HepG2 (cell line): ENCODE results near the gene TMEM233. TPM values are rescaled to one million over a fixed set of nuclear protein-coding genes. Genes with fewer than 3 reads are reported as not detected.

Experiments
- CCDC6 ChIP-seq: sonication (generic); formaldehyde crosslinking; IDR thresholded peaks from 2 replicates; pipeline ENCODE4 v1.8.1; 2022; ENCODE audit warnings: mild to moderate bottlenecking, missing genetic modification reagents, moderate library complexity
- DMAP1 ChIP-seq: IDR thresholded peaks from 2 replicates; pipeline ENCODE4 v1.6.1; 2016
- GATAD1 ChIP-seq: IDR thresholded peaks from 2 replicates; pipeline ENCODE4 v1.6.1; 2016; ENCODE audit warnings: missing genetic modification reagents, missing compliant biosample characterization
- HNRNPK ChIP-seq: fragments of 200-400 bp; formaldehyde crosslinking; IDR thresholded peaks from 2 replicates; pipeline ENCODE4 v1.6.1; 2018; ENCODE audit warnings: low read length, low read depth, moderate library complexity, mild to moderate bottlenecking; ENCODE audit not compliant: poor library complexity, severe bottlenecking
- KDM1A ChIP-seq: IDR thresholded peaks from 2 replicates; pipeline ENCODE4 v1.6.1; 2016; ENCODE audit warnings: missing compliant biosample characterization
- SMARCE1 ChIP-seq: fragments of 450-650 bp; IDR thresholded peaks from 2 replicates; pipeline ENCODE4 v1.6.1; 2017; ENCODE audit warnings: borderline replicate concordance
- SNAI1 ChIP-seq: sonication (generic); formaldehyde crosslinking; IDR thresholded peaks from 2 replicates; pipeline ENCODE4 v1.5.0; 2020; ENCODE audit warnings: mild to moderate bottlenecking, missing genetic modification reagents, borderline replicate concordance
- SP1 ChIP-seq, 2 experiments: fragments of 450-650 bp in 1 of 2; sonication (generic) in 1 of 2; formaldehyde crosslinking in 1 of 2; IDR thresholded peaks; 2 replicates each; pipeline versions ENCODE4 v1.4.0 to v1.6.1; 2016 to 2020; ENCODE audit warnings: missing genetic modification reagents in 1 of 2
- TBX3 ChIP-seq: fragments of 450-650 bp; IDR thresholded peaks from 2 replicates; pipeline ENCODE4 v1.6.1; 2017; ENCODE audit warnings: antibody characterized with exemption, mild to moderate bottlenecking, inconsistent platforms, borderline replicate concordance
- ZFP1 ChIP-seq: IDR thresholded peaks from 2 replicates; pipeline ENCODE4 v1.6.1; 2016
- ZIK1 ChIP-seq: sonication (generic); formaldehyde crosslinking; IDR thresholded peaks from 2 replicates; pipeline ENCODE4 v1.5.0; 2020; ENCODE audit warnings: mild to moderate bottlenecking, low read depth, missing genetic modification reagents, borderline replicate concordance
- ZNF101 ChIP-seq: sonication (generic); formaldehyde crosslinking; IDR thresholded peaks from 2 replicates; pipeline ENCODE4 v1.4.0; 2020; ENCODE audit warnings: mild to moderate bottlenecking, low read depth, missing genetic modification reagents, borderline replicate concordance
- ZNF564 ChIP-seq: sonication (generic); formaldehyde crosslinking; IDR thresholded peaks from 2 replicates; pipeline ENCODE4 v1.8.1; 2023; ENCODE audit warnings: mild to moderate bottlenecking, missing genetic modification reagents
- ZNF574 ChIP-seq: sonication (generic); formaldehyde crosslinking; IDR thresholded peaks from 2 replicates; pipeline ENCODE4 v1.4.0; 2020; ENCODE audit warnings: missing genetic modification reagents
- ZNF615 ChIP-seq: sonication (generic); formaldehyde crosslinking; IDR thresholded peaks from 2 replicates; pipeline ENCODE4 v1.5.0; 2020; ENCODE audit warnings: mild to moderate bottlenecking, missing genetic modification reagents, borderline replicate concordance
- ZNF720 ChIP-seq: sonication (generic); formaldehyde crosslinking; IDR thresholded peaks from 2 replicates; pipeline ENCODE4 v1.4.0; 2020; ENCODE audit warnings: missing genetic modification reagents
- ZNF747 ChIP-seq: sonication (generic); formaldehyde crosslinking; IDR thresholded peaks from 2 replicates; pipeline ENCODE4 v1.8.1; 2023; ENCODE audit warnings: missing genetic modification reagents, mild to moderate bottlenecking, borderline replicate concordance
- polyA plus RNA-seq, 8 experiments: library from polyadenylated mRNA; depleted of rRNA in 3 of 8; stranded (reverse) in 7 of 8; unstranded in 1 of 8; fragments of >200 nt; fragmentation: Illumina TruSeq in 4 of 8; extraction: Trizol in 4 of 8; gene quantifications; 2 replicates each; pipeline versions ENCODE4 v1.2.1 to v1.2.3, GENCODE V29; 2011 to 2016; ENCODE audit warnings: low read depth in 4 of 8, missing spikeins in 1 of 8, mixed read lengths in 1 of 8; ENCODE audit not compliant: insufficient read depth in 1 of 8
- total RNA-seq, 5 experiments: library from RNA; depleted of rRNA; stranded (reverse); fragments of >200 nt; fragmentation: Illumina TruSeq; extraction: Trizol; gene quantifications; 2 replicates each; pipeline ENCODE4 v1.2.3, GENCODE V29; 2016; ENCODE audit warnings: low read depth in 1 of 5
- TF ChIP-seq, protein P1 (sequence below), 2 experiments: fragments of 450-650 bp in 1 of 2; sonication (generic) in 1 of 2; formaldehyde crosslinking; IDR thresholded peaks; 2 replicates each; pipeline versions ENCODE4 v1.5.0 to v1.8.0; 2020 to 2022; ENCODE audit warnings: mild to moderate bottlenecking in 1 of 2, missing genetic modification reagents in 1 of 2
- TF ChIP-seq, protein P2 (sequence below): sonication (generic); formaldehyde crosslinking; IDR thresholded peaks from 2 replicates; pipeline ENCODE4 v1.8.1; 2023; ENCODE audit warnings: mild to moderate bottlenecking, moderate library complexity, missing genetic modification reagents
- TF ChIP-seq, protein P3 (sequence below): sonication (generic); formaldehyde crosslinking; IDR thresholded peaks from 2 replicates; pipeline ENCODE4 v1.5.1; 2020; ENCODE audit warnings: missing genetic modification reagents, mild to moderate bottlenecking, borderline replicate concordance
- TF ChIP-seq, protein P4 (sequence below): sonication (generic); formaldehyde crosslinking; IDR thresholded peaks from 2 replicates; pipeline ENCODE4 v1.8.0; 2022; ENCODE audit warnings: missing genetic modification reagents, low read depth, mild to moderate bottlenecking, borderline replicate concordance
- TF ChIP-seq, protein P5 (sequence below): IDR thresholded peaks from 2 replicates; pipeline ENCODE4 v1.6.1; 2012; ENCODE audit warnings: inconsistent platforms

The TMEM233 gene
- total and polyA plus RNA-seq, 2 of the 13 experiments (the other 11 are each of a cell fraction or from before 2014, with no cell fraction given) = 0.03 TPM; not detected in 1

DNA sequence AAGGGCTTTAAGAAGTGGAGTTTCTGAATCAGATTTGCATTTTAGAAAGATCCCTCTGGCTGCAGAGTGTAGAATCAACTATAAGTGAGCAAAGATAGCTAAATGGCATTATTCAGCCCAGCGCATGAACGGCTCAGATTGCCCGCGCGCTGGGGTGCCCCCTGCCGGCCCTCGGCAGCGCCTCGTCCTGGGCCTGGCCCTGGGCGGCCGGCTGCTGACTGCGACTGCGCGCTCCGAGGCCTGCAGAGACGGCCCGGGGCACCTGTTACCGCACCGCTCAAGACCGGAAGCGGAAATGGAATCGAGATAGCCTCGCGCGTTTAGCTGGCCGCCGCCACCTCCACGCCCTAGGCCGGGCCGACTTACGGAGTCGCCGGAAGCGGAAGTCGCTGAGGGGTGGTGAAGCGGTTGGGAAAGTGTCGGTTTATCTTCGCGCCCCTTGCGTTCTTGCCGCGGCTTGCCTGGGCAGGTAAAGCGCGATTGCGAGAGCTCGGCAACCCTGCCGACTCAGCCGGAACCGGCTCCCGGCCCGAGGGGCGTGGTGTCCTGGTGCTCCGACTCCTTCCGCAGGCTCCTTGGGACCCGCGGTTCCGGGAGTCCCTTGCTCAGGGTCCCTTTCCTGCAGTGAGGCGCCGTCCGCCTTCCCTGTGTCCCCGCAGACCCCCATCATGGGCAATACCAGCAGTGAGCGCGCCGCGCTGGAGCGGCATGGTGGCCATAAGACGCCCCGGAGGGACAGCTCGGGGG lies 74.2 kb downstream of the TMEM233 start, which contains the start of gene PRKAB1 (continued):
- TF ChIP-seq SMARCE1 = no peak
- peak; percentile 62; the same call in 1 of the 2 replicates for TF ChIP-seq ZNF564 (CRISPR knock-in tag)
- peak; percentile 74; the same call in 1 of the 2 replicates for TF ChIP-seq ZIK1 (CRISPR knock-in tag)
- TF ChIP-seq SNAI1 = peak; percentile 84
- no peak for TF ChIP-seq SP1 (IDR thresholded peaks at IDR 0.05)
- TF ChIP-seq SP1 (CRISPR knock-in tag; IDR thresholded peaks at IDR 0.05) = peak; percentile 48; the same call in 1 of the 2 replicates
- peak; percentile 92 for TF ChIP-seq ZNF574
- TF ChIP-seq ZNF101 (CRISPR knock-in tag) = no peak
- TF ChIP-seq ZNF720 (CRISPR knock-in tag) = no peak
- TF ChIP-seq, protein P1, sequence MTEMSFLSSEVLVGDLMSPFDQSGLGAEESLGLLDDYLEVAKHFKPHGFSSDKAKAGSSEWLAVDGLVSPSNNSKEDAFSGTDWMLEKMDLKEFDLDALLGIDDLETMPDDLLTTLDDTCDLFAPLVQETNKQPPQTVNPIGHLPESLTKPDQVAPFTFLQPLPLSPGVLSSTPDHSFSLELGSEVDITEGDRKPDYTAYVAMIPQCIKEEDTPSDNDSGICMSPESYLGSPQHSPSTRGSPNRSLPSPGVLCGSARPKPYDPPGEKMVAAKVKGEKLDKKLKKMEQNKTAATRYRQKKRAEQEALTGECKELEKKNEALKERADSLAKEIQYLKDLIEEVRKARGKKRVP (CRISPR knock-in tag; IDR thresholded peaks at IDR 0.05) = no peak
- TF ChIP-seq HNRNPK = peak; percentile 20
- no peak for TF ChIP-seq ZNF615 (CRISPR knock-in tag)
- TF ChIP-seq, protein P2, sequence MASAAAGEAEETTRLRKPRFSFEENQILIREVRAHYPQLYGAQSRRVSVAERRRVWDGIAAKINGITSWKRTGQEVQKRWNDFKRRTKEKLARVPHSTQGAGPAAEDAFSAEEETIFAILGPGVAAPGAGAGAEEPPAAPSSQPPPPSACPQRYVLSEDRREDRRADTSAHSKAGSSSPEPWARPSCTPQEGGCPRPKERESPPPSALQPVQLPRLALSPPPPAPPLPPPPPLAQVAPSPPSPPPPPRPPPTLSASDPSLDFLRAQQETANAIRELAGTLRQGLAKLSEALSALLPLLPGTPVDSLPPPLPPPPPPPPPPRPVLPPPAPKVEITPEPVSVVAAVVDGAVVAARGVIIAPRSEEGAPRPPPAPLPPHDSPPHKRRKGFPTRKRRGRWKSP (CRISPR knock-in tag) = peak; percentile 89
- TF ChIP-seq DMAP1 (CRISPR knock-in tag) = peak; percentile 66; the same call in 1 of the 2 replicates
- TF ChIP-seq CCDC6 (CRISPR knock-in tag) = peak; percentile 84
- TF ChIP-seq, protein P3, sequence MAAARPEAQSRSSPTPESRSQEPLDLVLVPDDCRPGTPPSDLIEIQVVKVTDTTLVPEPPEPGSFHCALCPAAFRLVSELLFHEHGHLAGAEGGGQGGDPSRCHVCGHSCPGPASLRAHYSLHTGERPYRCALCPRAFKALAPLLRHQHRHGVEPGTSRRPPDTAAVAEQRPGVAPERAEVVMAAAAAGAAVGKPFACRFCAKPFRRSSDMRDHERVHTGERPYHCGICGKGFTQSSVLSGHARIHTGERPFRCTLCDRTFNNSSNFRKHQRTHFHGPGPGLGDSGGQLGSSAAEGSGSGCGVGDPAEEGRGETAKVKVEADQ (CRISPR knock-in tag) = peak; percentile 48; the same call in 1 of the 2 replicates
- TF ChIP-seq, protein P4, sequence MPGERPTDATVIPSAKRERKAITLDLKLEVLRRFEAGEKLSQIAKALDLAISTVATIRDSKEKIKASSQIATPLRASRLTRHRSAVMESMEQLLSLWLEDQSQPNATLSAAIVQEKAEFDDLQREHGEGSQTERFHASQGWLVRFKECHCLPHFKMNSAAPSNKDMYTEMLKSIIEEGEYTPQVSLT (CRISPR knock-in tag) = no peak
- TF ChIP-seq TBX3 = peak; percentile 56; the same call in 1 of the 2 replicates
- TF ChIP-seq KDM1A = no peak
- 0 out of 2 replicates have a peak, but pooled peaks have one; percentile 23 for TF ChIP-seq ZFP1 (CRISPR knock-in tag)
- TF ChIP-seq, protein P5, sequence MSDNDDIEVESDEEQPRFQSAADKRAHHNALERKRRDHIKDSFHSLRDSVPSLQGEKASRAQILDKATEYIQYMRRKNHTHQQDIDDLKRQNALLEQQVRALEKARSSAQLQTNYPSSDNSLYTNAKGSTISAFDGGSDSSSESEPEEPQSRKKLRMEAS = peak; percentile 88
- TF ChIP-seq GATAD1 (CRISPR knock-in tag) = peak; percentile 90
- peak; percentile 97 for TF ChIP-seq ZNF747 (CRISPR knock-in tag)
